Calu3 (cell line): Measurements from ENCODE around the gene MUSK. TPM values are rescaled to one million over a fixed set of nuclear protein-coding genes. Genes with fewer than 3 reads are reported as not detected.

Experiments
- BruUV-seq: library from RNA; stranded (reverse); fragments of 400-500 nt; replicated peaks from 2 replicates; lab custom pipeline; 2021; lab: Mats Ljungman, UMichigan
- CTCF ChIA-PET: fragments of 300-600 bp; sonication (Branson Sonifier 250); formaldehyde crosslinking; loops from one replicate; lab custom pipeline; 2022; ENCODE audit warnings: antibody characterized with exemption; lab: Charles Lee
- DNase-seq: peaks from one replicate; pipeline ENCODE4 v3.0.0; 2022
- H3K27ac Mint-ChIP-seq: one replicate; pipeline ENCODE4 v1.8.0; 2022; ENCODE audit warnings: mixed read lengths; ENCODE audit not compliant: unreplicated experiment
- H3K27me3 Mint-ChIP-seq: one replicate; pipeline ENCODE4 v1.8.0; 2022; ENCODE audit warnings: mixed read lengths; ENCODE audit not compliant: unreplicated experiment
- H3K36me3 Mint-ChIP-seq: one replicate; pipeline ENCODE4 v1.8.0; 2022; ENCODE audit warnings: mild to moderate bottlenecking, moderate library complexity, mixed read lengths; ENCODE audit not compliant: insufficient read depth, unreplicated experiment
- H3K4me1 Mint-ChIP-seq: one replicate; pipeline ENCODE4 v1.8.0; 2022; ENCODE audit warnings: mild to moderate bottlenecking, low read depth, mixed read lengths; ENCODE audit not compliant: unreplicated experiment
- H3K4me3 Mint-ChIP-seq: one replicate; pipeline ENCODE4 v1.8.0; 2022; ENCODE audit warnings: mild to moderate bottlenecking, low read depth, moderate library complexity, mixed read lengths; ENCODE audit not compliant: unreplicated experiment
- H3K9me3 Mint-ChIP-seq: one replicate; pipeline ENCODE4 v1.8.0; 2022; ENCODE audit warnings: low read depth, mixed read lengths; ENCODE audit not compliant: unreplicated experiment
- CTCF ChIP-seq: fragments of 200-600 bp; IDR thresholded peaks from one replicate; pipeline ENCODE4 v1.8.0; 2022; ENCODE audit warnings: antibody characterized with exemption; ENCODE audit not compliant: unreplicated experiment
- intact Hi-C: fragments of 100-400 bp; cut with micrococcal nuclease; formaldehyde crosslinking; loops from one replicate; pipeline ENCODE4 v1.10.0; 2022; ENCODE audit not compliant: unreplicated experiment
- total RNA-seq: library from RNA; stranded (reverse); gene quantifications from 2 replicates; pipeline ENCODE4 v1.2.3, GENCODE V29; 2022

The MUSK gene
- total RNA-seq, 1 experiment from 2014 or later: not detected

DNA sequence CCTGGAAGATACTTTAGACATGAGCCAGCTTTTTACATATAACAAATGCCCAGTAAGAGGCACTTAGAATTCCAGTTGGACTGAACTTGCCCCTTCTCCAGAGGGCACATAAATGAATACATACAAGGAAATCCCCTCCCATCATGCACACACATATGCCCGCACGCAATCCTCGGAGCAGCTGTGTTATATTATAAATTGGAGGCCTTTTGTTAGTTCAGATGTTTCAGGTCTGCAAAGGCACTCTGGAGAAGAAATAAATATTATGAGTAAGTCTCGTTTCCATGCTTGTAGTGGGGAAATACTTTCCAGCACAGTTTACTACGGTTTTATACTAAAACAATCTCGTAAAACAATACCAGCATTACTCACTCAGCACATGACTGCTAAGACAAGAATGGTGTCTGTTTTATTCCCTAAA, 17.6 kb upstream of the MUSK start:
- H3K27me3 Mint-ChIP-seq: no peaks in the 10 kb centered on the region
- intact Hi-C loops: no loop called here
- DNase-seq: no peak
- BruUV-seq: no TSS peak
- no peaks in the 10 kb centered on the region for H3K4me1 Mint-ChIP-seq
- H3K9me3 Mint-ChIP-seq: no peaks in the 10 kb centered on the region
- no peak overlapping the region for H3K27ac Mint-ChIP-seq
- H3K36me3 Mint-ChIP-seq: no peaks in the 10 kb centered on the region
- no peak for TF ChIP-seq CTCF
- CTCF ChIA-PET: no interaction called here
- H3K4me3 Mint-ChIP-seq: no peak overlapping the region

GRCh38 chr9:110655754-110656641, 12.6 kb upstream of the MUSK start:
- Mint-ChIP-seq H3K9me3 (no peaks in the 10 kb centered on the region), H3K4me1 (no peaks in the 10 kb centered on the region), H3K27me3 (no peaks in the 10 kb centered on the region), H3K4me3 (no peak overlapping the region), H3K36me3 (no peaks in the 10 kb centered on the region), H3K27ac (no peak overlapping the region)
- CTCF ChIA-PET: no interaction called here
- TF ChIP-seq CTCF: no peak
- no peak for DNase-seq
- intact Hi-C loops: no loop called here
- no TSS peak for BruUV-seq

GRCh38 chr9:110659891-110660541, 8.6 kb upstream of the MUSK start:
- Mint-ChIP-seq H3K4me3 (no peak overlapping the region), H3K4me1 (no peaks in the 10 kb centered on the region), H3K27ac (no peak overlapping the region), H3K27me3 (no peaks in the 10 kb centered on the region), H3K9me3 (no peaks in the 10 kb centered on the region), H3K36me3 (no peaks in the 10 kb centered on the region)
- TF ChIP-seq CTCF: no peak
- BruUV-seq: no TSS peak
- DNase-seq: no peak
- intact Hi-C loops: no loop called here
- CTCF ChIA-PET: no interaction called here

DNA sequence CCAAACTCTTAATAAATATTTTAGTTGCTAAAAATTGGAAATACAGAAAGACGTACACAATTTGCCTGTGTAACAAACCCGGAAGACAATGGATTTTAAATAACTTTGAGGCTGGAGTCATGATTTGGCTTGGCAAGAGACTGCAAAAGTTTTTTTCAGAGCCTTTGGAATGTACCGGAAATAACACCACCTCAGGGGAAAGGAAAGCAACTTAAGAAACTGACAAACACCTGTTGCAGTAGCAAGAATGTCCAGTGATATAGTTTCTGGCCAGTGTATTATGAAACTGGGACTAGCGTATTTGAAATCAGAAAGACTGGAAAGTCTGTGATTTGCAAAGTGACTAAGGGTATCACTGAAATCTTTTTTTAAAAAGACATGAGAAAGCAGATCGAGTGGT, 842 bp downstream of the MUSK start:
- H3K9me3 Mint-ChIP-seq: no peaks in the 10 kb centered on the region
- no peak for TF ChIP-seq CTCF
- no peaks in the 10 kb centered on the region for H3K4me1 Mint-ChIP-seq
- no peaks in the 10 kb centered on the region for H3K27me3 Mint-ChIP-seq
- CTCF ChIA-PET: no interaction called here
- BruUV-seq: no TSS peak
- no peak overlapping the region for H3K4me3 Mint-ChIP-seq
- intact Hi-C loops: no loop called here
- DNase-seq: no peak
- no peaks in the 10 kb centered on the region for H3K36me3 Mint-ChIP-seq
- H3K27ac Mint-ChIP-seq: no peak overlapping the region
